Ovary (tissue), 9 donors: ENCODE results near the gene ONECUT3. TPM values are rescaled to one million over a fixed set of nuclear protein-coding genes. Genes with fewer than 3 reads are reported as not detected.

ENCODE experiments used
- DNase-seq, 5 donors: peaks; one replicate each; pipeline ENCODE4 v3.0.0-alpha.2; 2019 to 2020
- H3K27ac ChIP-seq, 2 donors: fragments of 200-600 bp; one replicate each; pipeline versions ENCODE4 v1.5.1 to v1.8.0; 2019 to 2022
- H3K27me3 ChIP-seq: fragments of 200-600 bp; one replicate; pipeline ENCODE4 v1.8.0; 2022
- H3K36me3 ChIP-seq: fragments of 200-600 bp; sonication (generic); one replicate; pipeline ENCODE4 v1.5.1; 2019
- H3K4me1 ChIP-seq: one replicate; pipeline ENCODE4 v1.8.1; 2013; ENCODE audit warnings: mild to moderate bottlenecking, moderate library complexity; ENCODE audit not compliant: insufficient read depth
- H3K4me3 ChIP-seq: fragments of 200-600 bp; sonication (generic); one replicate; pipeline ENCODE4 v1.5.1; 2017
- H3K9me3 ChIP-seq, 2 donors: fragments of 200-600 bp in 1 of 2; sonication (generic) in 1 of 2; one replicate each; pipeline versions ENCODE4 v1.5.1 to v1.8.1; 2013 to 2019; ENCODE audit warnings: mild to moderate bottlenecking in 1 of 2, moderate library complexity in 1 of 2
- CTCF ChIP-seq, 3 donors: fragments of 450-650 bp in 2 of 3; fragments of 200-600 bp in 1 of 3; IDR thresholded peaks; one replicate each; pipeline versions ENCODE4 v1.5.1 to v1.8.0; 2016 to 2022; ENCODE audit warnings: antibody characterized with exemption in 3 of 3, mild to moderate bottlenecking in 1 of 3
- EP300 ChIP-seq: sonication (generic); formaldehyde crosslinking; IDR thresholded peaks from one replicate; pipeline ENCODE4 v1.6.1; 2017; ENCODE audit warnings: antibody characterized with exemption
- POLR2A ChIP-seq: fragments of 450-650 bp; IDR thresholded peaks from one replicate; pipeline ENCODE4 v1.6.1; 2017; ENCODE audit warnings: antibody characterized with exemption, mild to moderate bottlenecking, moderate library complexity
- WGBS, 3 donors: extraction: QIAGEN DNeasy Blood & Tissue Kit in 1 of 3; methylation state at CpG; one replicate each; pipeline versions ENCODE4 v1.1.5 to v1.1.7; 2013 to 2017; 5-methylcytosine and 5-hydroxymethylcytosine counted together
- intact Hi-C, 4 donors: fragments of 100-400 bp; cut with DNase I; formaldehyde crosslinking; loops; one replicate each; pipeline versions ENCODE4 v1.11.0 to v1.15.1; 2022 to 2023
- polyA plus RNA-seq, 2 donors: library from polyadenylated mRNA; stranded (reverse); fragments of 200-250 nt in 1 of 2; fragments of 350-450 nt in 1 of 2; fragmentation: Illumina TruSeq in 1 of 2; extraction: RNeasy Lipid Tissue Mini Kit (QIAGEN cat#74804) in 1 of 2; gene quantifications; one replicate each; pipeline ENCODE4 v1.2.3, GENCODE V29; 2013 to 2014
- total RNA-seq, 7 donors: library from RNA; depleted of rRNA in 2 of 7; stranded (reverse); fragments of >200 nt in 2 of 7; fragmentation: NEBNext Ultra II Directional in 3 of 7; extraction: Animal tissue kit (Norgen Biotek cat#: 25700) in 3 of 7; gene quantifications; one replicate each; pipeline versions ENCODE4 v1.1.0 to v1.2.4, GENCODE V29; 2016 to 2023
- donor health status: DM: no; HTN: no; CAD: no; lungs with moderate emphysema.
- donor health status: DM: no; HTN: no; CAD: no.
- donor health status: Bipolar disorder and iron deficiency.
- donor health status: DM: yes; HTN: yes; CAD: no.
- donor health status: DM: no; HTN: no; CAD: no.
- donor health status: DM: yes; HTN: yes; CAD: no.

Gene ONECUT3
- total and polyA plus RNA-seq, 9 donors = 0.05 TPM; not detected in 8

- Histone ChIP-seq H3K9me3 (no peaks in the 10 kb centered on the region), H3K4me3 (no peak overlapping the region), H3K36me3 (no peaks in the 10 kb centered on the region), H3K27ac (no peak overlapping the region), H3K27me3 (no peaks in the 10 kb centered on the region), H3K4me1 (no peaks in the 10 kb centered on the region)
- no peak for DNase-seq
- TF ChIP-seq POLR2A = no peak
- TF ChIP-seq CTCF (IDR thresholded peaks at IDR 0.05) = no peak
- no peak for TF ChIP-seq EP300
- WGBS, 3 donors = 90 to 94% (median 90%) methylated on average over 6 of the region's 6 CpGs
- intact Hi-C loops = no loop called here
Observed at GRCh38 chr19:1804858-1805257, 51.6 kb downstream of the ONECUT3 start.

GRCh38 chr19:1805401-1806183 is 52.3 kb downstream of the ONECUT3 start:
- WGBS, 3 donors = 83 to 91% (median 86%) methylated on average over 18 to 24 of the region's 24 CpGs
- Histone ChIP-seq H3K9me3 (no peaks in the 10 kb centered on the region), H3K4me3 (no peak overlapping the region), H3K4me1 (no peaks in the 10 kb centered on the region), H3K27me3 (no peaks in the 10 kb centered on the region), H3K36me3 (no peaks in the 10 kb centered on the region), H3K27ac (no peak overlapping the region)
- intact Hi-C loops = no loop called here
- DNase-seq = no peak
- TF ChIP-seq EP300 = no peak
- no peak for TF ChIP-seq CTCF (IDR thresholded peaks at IDR 0.05)
- no peak for TF ChIP-seq POLR2A

- H3K27me3 ChIP-seq = no peaks in the 10 kb centered on the region
- no peak for DNase-seq
- WGBS, 3 donors = 77 to 81% (median 79%) methylated on average over 43 to 45 of the region's 45 CpGs
- no peak overlapping the region for H3K4me3 ChIP-seq
- no peak overlapping the region for H3K27ac ChIP-seq
- H3K9me3 ChIP-seq = no peaks in the 10 kb centered on the region
- no peaks in the 10 kb centered on the region for H3K4me1 ChIP-seq
- no peaks in the 10 kb centered on the region for H3K36me3 ChIP-seq
- TF ChIP-seq POLR2A (no peak), EP300 (no peak), CTCF (IDR thresholded peaks at IDR 0.05) (no peak)
- intact Hi-C loops = no loop called here
Observed at GRCh38 chr19:1806184-1807029, 53.1 kb downstream of the ONECUT3 start.

- WGBS, 3 donors = 36 to 56% (median 55%) methylated on average over 28 of the region's 28 CpGs
- TF ChIP-seq EP300 (no peak), POLR2A (no peak), CTCF (IDR thresholded peaks at IDR 0.05) (no peak)
- DNase-seq = peak in 1 of 5 donors; percentile 38
- no peak overlapping the region for H3K27ac ChIP-seq
- no peaks in the 10 kb centered on the region for H3K27me3 ChIP-seq
- H3K9me3 ChIP-seq = no peaks in the 10 kb centered on the region
- H3K4me1 ChIP-seq = no peaks in the 10 kb centered on the region
- intact Hi-C loops = no loop called here
- no peak overlapping the region for H3K4me3 ChIP-seq
- no peaks in the 10 kb centered on the region for H3K36me3 ChIP-seq
Observed at GRCh38 chr19:1807030-1807694, 53.9 kb downstream of the ONECUT3 start.
